Measurements from ENCODE around the gene ASTN2.

ASTN2 gene

DNA sequence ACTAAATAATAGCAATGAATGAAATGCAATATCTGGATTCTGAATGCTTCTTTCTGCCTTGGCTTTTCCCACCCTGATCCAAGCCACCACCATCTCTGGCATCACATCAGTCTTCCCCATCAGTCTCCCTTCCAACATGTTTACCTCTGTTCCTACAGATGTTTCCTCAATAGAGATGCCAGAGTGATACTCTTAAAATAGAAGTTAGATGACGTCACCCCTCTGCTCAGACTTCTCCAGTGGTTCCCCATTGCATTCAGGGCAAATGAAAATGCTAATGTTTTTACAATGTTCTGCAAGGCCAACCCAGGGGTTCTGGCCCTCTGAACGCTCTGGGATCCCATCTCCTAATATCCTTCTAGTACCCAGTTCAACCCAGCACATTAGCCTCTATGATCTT is 422.0 kb downstream of the ASTN2 start:
- Histone ChIP-seq H3F3A (ENCODE audit: control insufficient read depth, insufficient read depth) (no peaks in the 10 kb centered on the region), H3K4me1 (ENCODE audit: control insufficient read depth, low read length) (peaks cover 6% of the 10 kb centered on the region; the same call in 1 of the 2 replicates), H3K27me3 (ENCODE audit: control insufficient read depth, low read length) (no peaks in the 10 kb centered on the region), H3K9me2 (replicated peaks; ENCODE audit: control insufficient read depth, low read length) (no peaks in the 10 kb centered on the region), H3K79me2 (ENCODE audit: control insufficient read depth, low read length) (no peaks in the 10 kb centered on the region), H4K20me1 (ENCODE audit: control insufficient read depth, insufficient read depth, low read depth, low read length) (no peaks in the 10 kb centered on the region), H3K4me3 (ENCODE audit: low read length) (no peak overlapping the region), H3K27ac (ENCODE audit: low read depth, low read length) (no peak overlapping the region), H3K4me2 (ENCODE audit: low read length) (no peak overlapping the region), H3K9me3 (ENCODE audit: control insufficient read depth, insufficient read depth, low read length) (no peaks in the 10 kb centered on the region), H3K36me3 (ENCODE audit: control insufficient read depth, low read length) (no peaks in the 10 kb centered on the region)
- TF ChIP-seq EZH2phosphoT487 (IDR thresholded peaks at IDR 0.05; ENCODE audit: borderline replicate concordance, low read length) = no peak
- TF ChIP-seq, protein P1, sequence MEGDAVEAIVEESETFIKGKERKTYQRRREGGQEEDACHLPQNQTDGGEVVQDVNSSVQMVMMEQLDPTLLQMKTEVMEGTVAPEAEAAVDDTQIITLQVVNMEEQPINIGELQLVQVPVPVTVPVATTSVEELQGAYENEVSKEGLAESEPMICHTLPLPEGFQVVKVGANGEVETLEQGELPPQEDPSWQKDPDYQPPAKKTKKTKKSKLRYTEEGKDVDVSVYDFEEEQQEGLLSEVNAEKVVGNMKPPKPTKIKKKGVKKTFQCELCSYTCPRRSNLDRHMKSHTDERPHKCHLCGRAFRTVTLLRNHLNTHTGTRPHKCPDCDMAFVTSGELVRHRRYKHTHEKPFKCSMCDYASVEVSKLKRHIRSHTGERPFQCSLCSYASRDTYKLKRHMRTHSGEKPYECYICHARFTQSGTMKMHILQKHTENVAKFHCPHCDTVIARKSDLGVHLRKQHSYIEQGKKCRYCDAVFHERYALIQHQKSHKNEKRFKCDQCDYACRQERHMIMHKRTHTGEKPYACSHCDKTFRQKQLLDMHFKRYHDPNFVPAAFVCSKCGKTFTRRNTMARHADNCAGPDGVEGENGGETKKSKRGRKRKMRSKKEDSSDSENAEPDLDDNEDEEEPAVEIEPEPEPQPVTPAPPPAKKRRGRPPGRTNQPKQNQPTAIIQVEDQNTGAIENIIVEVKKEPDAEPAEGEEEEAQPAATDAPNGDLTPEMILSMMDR (IDR thresholded peaks at IDR 0.05; ENCODE audit: low read depth, low read length, poor library complexity, severe bottlenecking) = no peak

DNA sequence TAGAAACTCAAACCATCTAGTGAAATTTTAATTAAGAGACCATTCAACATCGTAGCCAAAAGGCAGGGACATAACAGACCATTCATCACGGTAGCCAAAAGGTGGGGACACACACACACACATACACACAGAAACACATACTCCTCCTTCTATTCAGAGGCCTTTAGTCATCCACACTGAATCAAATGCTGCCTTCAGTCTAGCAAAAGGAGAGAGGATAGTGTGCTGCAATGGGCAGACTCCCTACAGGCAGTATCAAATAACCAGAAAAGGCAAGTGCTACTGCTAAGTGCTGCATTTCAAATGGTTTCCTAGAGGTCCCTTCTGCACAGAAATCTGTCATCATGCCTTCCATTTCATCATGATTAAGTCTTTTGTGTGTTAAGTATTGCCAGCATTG is 423.8 kb downstream of the ASTN2 start:
- H3F3A ChIP-seq (ENCODE audit: control insufficient read depth, insufficient read depth) = no peaks in the 10 kb centered on the region
- H4K20me1 ChIP-seq (ENCODE audit: control insufficient read depth, insufficient read depth, low read depth, low read length) = no peaks in the 10 kb centered on the region
- H3K4me2 ChIP-seq (ENCODE audit: low read length) = no peak overlapping the region
- no peaks in the 10 kb centered on the region for H3K9me2 ChIP-seq (replicated peaks; ENCODE audit: control insufficient read depth, low read length)
- TF ChIP-seq, protein P1 (IDR thresholded peaks at IDR 0.05; ENCODE audit: low read depth, low read length, poor library complexity, severe bottlenecking) = no peak
- TF ChIP-seq EZH2phosphoT487 (IDR thresholded peaks at IDR 0.05; ENCODE audit: borderline replicate concordance, low read length) = no peak
- H3K4me1 ChIP-seq (ENCODE audit: control insufficient read depth, low read length) = no peaks in the 10 kb centered on the region
- H3K9me3 ChIP-seq (ENCODE audit: control insufficient read depth, insufficient read depth, low read length) = no peaks in the 10 kb centered on the region
- no peak overlapping the region for H3K27ac ChIP-seq (ENCODE audit: low read depth, low read length)
- H3K27me3 ChIP-seq (ENCODE audit: control insufficient read depth, low read length) = no peaks in the 10 kb centered on the region
- H3K79me2 ChIP-seq (ENCODE audit: control insufficient read depth, low read length) = no peaks in the 10 kb centered on the region
- H3K36me3 ChIP-seq (ENCODE audit: control insufficient read depth, low read length) = no peaks in the 10 kb centered on the region
- H3K4me3 ChIP-seq (ENCODE audit: low read length) = no peak overlapping the region

DNA sequence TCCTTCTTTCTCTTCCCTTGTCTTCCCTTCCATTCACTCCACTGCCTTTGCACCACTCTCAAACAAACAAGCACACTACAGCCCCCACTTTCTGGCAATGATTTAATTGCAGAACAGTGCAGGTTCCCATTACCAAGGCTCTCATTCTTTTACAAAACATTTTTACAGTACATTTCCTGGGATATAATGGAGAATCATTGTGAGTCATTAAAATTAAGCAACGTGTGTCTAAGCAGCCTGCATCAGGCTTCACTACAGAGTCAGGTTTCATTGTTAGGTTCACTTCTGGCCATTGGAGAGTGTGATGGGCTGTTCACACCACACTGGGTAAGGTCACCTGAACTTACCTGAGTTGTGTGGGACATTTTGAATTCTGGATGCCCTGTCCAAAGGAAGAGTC is 424.3 kb downstream of the ASTN2 start:
- H3K4me1 ChIP-seq (ENCODE audit: control insufficient read depth, low read length) = no peaks in the 10 kb centered on the region
- H3K79me2 ChIP-seq (ENCODE audit: control insufficient read depth, low read length) = no peaks in the 10 kb centered on the region
- H3K27me3 ChIP-seq (ENCODE audit: control insufficient read depth, low read length) = no peaks in the 10 kb centered on the region
- no peaks in the 10 kb centered on the region for H3F3A ChIP-seq (ENCODE audit: control insufficient read depth, insufficient read depth)
- H3K4me3 ChIP-seq (ENCODE audit: low read length) = no peak overlapping the region
- no peak overlapping the region for H3K4me2 ChIP-seq (ENCODE audit: low read length)
- H3K27ac ChIP-seq (ENCODE audit: low read depth, low read length) = no peak overlapping the region
- no peak for TF ChIP-seq EZH2phosphoT487 (IDR thresholded peaks at IDR 0.05; ENCODE audit: borderline replicate concordance, low read length)
- TF ChIP-seq, protein P1 (IDR thresholded peaks at IDR 0.05; ENCODE audit: low read depth, low read length, poor library complexity, severe bottlenecking) = no peak
- H4K20me1 ChIP-seq (ENCODE audit: control insufficient read depth, insufficient read depth, low read depth, low read length) = no peaks in the 10 kb centered on the region
- H3K36me3 ChIP-seq (ENCODE audit: control insufficient read depth, low read length) = no peaks in the 10 kb centered on the region
- no peaks in the 10 kb centered on the region for H3K9me3 ChIP-seq (ENCODE audit: control insufficient read depth, insufficient read depth, low read length)
- H3K9me2 ChIP-seq (replicated peaks; ENCODE audit: control insufficient read depth, low read length) = no peaks in the 10 kb centered on the region

Measured in DOHH2 (cell line).